HG03565 (cell line): ENCODE measurements around the gene POLR2I.

Experiments
- ATAC-seq: cut with Tn5 transposase; IDR thresholded peaks from one replicate; pipeline ENCODE4 v1.9.1; 2021; ENCODE audit warnings: mild to moderate bottlenecking, moderate library complexity; ENCODE audit not compliant: unreplicated experiment

Gene POLR2I

GRCh38 chr19:36064826-36065225, 49.8 kb downstream of the POLR2I start:
- no peak for ATAC-seq
